Esophagus squamous epithelium (tissue), 5 donors: Measurements from ENCODE around the gene JPH2. TPM values are rescaled to one million over a fixed set of nuclear protein-coding genes. Genes with fewer than 3 reads are reported as not detected.

Experiments
- DNase-seq: peaks from one replicate; lab custom pipeline; 2025; lab: John Stamatoyannopoulos, UW
- H3K27ac ChIP-seq, 4 donors: fragments of 200-600 bp; sonication (generic); one replicate each; pipeline ENCODE4 v1.5.1; 2016 to 2019; ENCODE audit warnings: mild to moderate bottlenecking in 1 of 4
- H3K27me3 ChIP-seq, 4 donors: fragments of 200-600 bp; sonication (generic); 1 replicate in 3 of 4; 2 replicates in 1 of 4; pipeline versions ENCODE4 v1.5.1 to v1.6.0; 2017 to 2021; ENCODE audit warnings: antibody characterized with exemption in 1 of 4
- H3K36me3 ChIP-seq, 3 donors: fragments of 200-600 bp; sonication (generic); one replicate each; pipeline ENCODE4 v1.5.1; 2016 to 2019
- H3K4me1 ChIP-seq, 3 donors: fragments of 200-600 bp; sonication (generic); one replicate each; pipeline ENCODE4 v1.5.1; 2017 to 2019
- H3K4me3 ChIP-seq, 4 donors: fragments of 200-600 bp; sonication (generic); 1 replicate in 3 of 4; 2 replicates in 1 of 4; pipeline ENCODE4 v1.5.1; 2016 to 2019; ENCODE audit warnings: mild to moderate bottlenecking in 2 of 4, moderate library complexity in 1 of 4
- H3K9me3 ChIP-seq, 3 donors: fragments of 200-600 bp; sonication (generic); one replicate each; pipeline ENCODE4 v1.5.1; 2016 to 2019
- POLR2A ChIP-seq, 4 donors: fragments of 450-650 bp; IDR thresholded peaks; one replicate each; pipeline ENCODE4 v1.6.1; 2017; ENCODE audit warnings: antibody characterized with exemption in 4 of 4, mild to moderate bottlenecking in 4 of 4, moderate library complexity in 3 of 4
- WGBS, 2 donors: methylation state at CpG; one replicate each; pipeline ENCODE4 v1.1.5; 2018; 5-methylcytosine and 5-hydroxymethylcytosine counted together
- intact Hi-C: fragments of 100-400 bp; cut with DNase I; formaldehyde crosslinking; loops from one replicate; pipeline ENCODE4 v1.15.0; 2022
- total RNA-seq, 4 donors: library from RNA; depleted of rRNA; stranded (reverse); fragments of >200 nt; gene quantifications; one replicate each; pipeline ENCODE4 v1.1.0, GENCODE V29; 2016
- TF ChIP-seq, protein P1 (sequence below), 6 experiments: fragments of 450-650 bp in 4 of 6; fragments of 200-600 bp in 2 of 6; sonication (generic) in 2 of 6; IDR thresholded peaks; one replicate each; pipeline ENCODE4 v1.5.1; 2016 to 2019; ENCODE audit warnings: antibody characterized with exemption in 6 of 6, mild to moderate bottlenecking in 4 of 6, moderate library complexity in 4 of 6
- donor health status: DM: yes; HTN: yes; CAD: no.

The JPH2 gene
- total RNA-seq, 4 donors from 2014 or later = 2.4 to 32.0 (median 6.8) TPM

DNA sequence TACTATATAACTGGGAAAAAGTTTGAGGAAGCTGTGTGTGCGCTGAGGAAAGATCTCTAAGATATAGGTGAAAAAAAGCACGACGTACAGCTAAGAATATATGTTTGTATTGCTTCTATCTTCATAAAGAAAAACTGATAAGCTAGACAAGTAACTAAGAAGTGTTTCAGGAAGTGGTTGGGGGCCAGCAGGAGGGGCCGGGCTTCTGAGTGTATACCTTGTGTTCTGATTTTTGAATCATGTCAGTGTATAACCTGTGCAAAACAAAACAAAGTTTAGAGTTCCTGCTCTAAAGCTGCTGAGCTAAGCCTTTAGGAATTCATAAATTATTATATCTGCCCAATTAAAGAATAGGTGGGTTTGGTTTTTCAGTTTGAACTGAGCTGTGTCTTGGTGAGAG lies 31.5 kb upstream of the JPH2 start:
- H3K4me1 ChIP-seq = peaks cover 0 to 10% (median 0%) of the 10 kb centered on the region in 3 donors
- intact Hi-C loops = loop anchor here (2.0 to 10.0 kb wide), 3 partner anchors 92 to 396 kb away; partner anchors contain the start of gene FITM2
- TF ChIP-seq POLR2A (IDR thresholded peaks at IDR 0.05) = no peak
- TF ChIP-seq, protein P1, sequence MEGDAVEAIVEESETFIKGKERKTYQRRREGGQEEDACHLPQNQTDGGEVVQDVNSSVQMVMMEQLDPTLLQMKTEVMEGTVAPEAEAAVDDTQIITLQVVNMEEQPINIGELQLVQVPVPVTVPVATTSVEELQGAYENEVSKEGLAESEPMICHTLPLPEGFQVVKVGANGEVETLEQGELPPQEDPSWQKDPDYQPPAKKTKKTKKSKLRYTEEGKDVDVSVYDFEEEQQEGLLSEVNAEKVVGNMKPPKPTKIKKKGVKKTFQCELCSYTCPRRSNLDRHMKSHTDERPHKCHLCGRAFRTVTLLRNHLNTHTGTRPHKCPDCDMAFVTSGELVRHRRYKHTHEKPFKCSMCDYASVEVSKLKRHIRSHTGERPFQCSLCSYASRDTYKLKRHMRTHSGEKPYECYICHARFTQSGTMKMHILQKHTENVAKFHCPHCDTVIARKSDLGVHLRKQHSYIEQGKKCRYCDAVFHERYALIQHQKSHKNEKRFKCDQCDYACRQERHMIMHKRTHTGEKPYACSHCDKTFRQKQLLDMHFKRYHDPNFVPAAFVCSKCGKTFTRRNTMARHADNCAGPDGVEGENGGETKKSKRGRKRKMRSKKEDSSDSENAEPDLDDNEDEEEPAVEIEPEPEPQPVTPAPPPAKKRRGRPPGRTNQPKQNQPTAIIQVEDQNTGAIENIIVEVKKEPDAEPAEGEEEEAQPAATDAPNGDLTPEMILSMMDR (IDR thresholded peaks at IDR 0.05) = no peak
- H3K27ac ChIP-seq = no peak overlapping the region
- H3K27me3 ChIP-seq = no peaks in the 10 kb centered on the region
- peaks cover 0 to 8% (median 0%) of the 10 kb centered on the region in 3 donors for H3K36me3 ChIP-seq
- no peak overlapping the region for H3K4me3 ChIP-seq
- WGBS, 2 donors = 59 to 68% methylated on average over 4 of the region's 4 CpGs
- DNase-seq = no peak
- no peaks in the 10 kb centered on the region for H3K9me3 ChIP-seq

- TF ChIP-seq, protein P1 (IDR thresholded peaks at IDR 0.05) = peak; percentile 55 to 92 (median 83)
- no peak for TF ChIP-seq POLR2A (IDR thresholded peaks at IDR 0.05)
- Histone ChIP-seq H3K36me3 (peaks cover 0 to 8% (median 0%) of the 10 kb centered on the region in 3 donors), H3K4me3 (no peak overlapping the region), H3K4me1 (peaks cover 0 to 17% (median 0%) of the 10 kb centered on the region in 3 donors), H3K27me3 (no peaks in the 10 kb centered on the region), H3K27ac (no peak overlapping the region), H3K9me3 (no peaks in the 10 kb centered on the region)
- WGBS, 2 donors = 35 to 45% methylated on average over 10 of the region's 11 CpGs
- intact Hi-C loops = loop anchor here (2.0 to 10.0 kb wide), 3 partner anchors 93 to 397 kb away; partner anchors contain the start of gene FITM2
- no peak for DNase-seq
Observed at GRCh38 chr20:44217342-44218092, 30.5 kb upstream of the JPH2 start.

DNA sequence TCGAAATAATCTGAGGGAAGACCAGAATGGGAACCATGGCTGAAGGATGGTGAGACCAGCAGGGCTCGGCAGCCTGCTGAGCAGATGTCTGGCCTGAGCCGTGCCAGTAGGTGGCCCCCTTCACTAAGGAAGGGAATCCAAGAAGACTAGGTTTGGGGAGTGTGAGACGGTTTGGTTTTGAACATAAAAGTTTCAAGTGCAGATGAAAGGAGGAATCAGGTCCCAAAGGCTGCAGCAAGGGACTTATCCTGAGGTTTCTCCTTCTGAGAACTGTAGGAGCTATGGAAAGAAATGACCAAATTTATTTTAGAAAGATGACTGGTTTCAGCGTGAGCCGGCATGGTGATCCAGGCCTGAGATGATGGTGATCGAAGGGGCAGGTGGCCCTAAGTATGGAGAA lies 28.1 kb upstream of the JPH2 start:
- H3K4me3 ChIP-seq = no peak overlapping the region
- H3K27ac ChIP-seq = no peak overlapping the region
- H3K9me3 ChIP-seq = no peaks in the 10 kb centered on the region
- intact Hi-C loops = loop anchor here (10.0 kb wide), 2 partner anchors 250 to 400 kb away; no protein-coding TSS in a partner anchor
- H3K4me1 ChIP-seq = peaks cover 0 to 31% (median 7%) of the 10 kb centered on the region in 3 donors
- no peak for DNase-seq
- no peak for TF ChIP-seq POLR2A (IDR thresholded peaks at IDR 0.05)
- TF ChIP-seq, protein P1 (IDR thresholded peaks at IDR 0.05) = peak in 5 of 6 experiments; percentile 57 to 80 (median 66)
- H3K36me3 ChIP-seq = peaks cover 0 to 8% (median 0%) of the 10 kb centered on the region in 3 donors
- H3K27me3 ChIP-seq = no peaks in the 10 kb centered on the region
- 49 to 54% methylated on average over 7 of the region's 7 CpGs for WGBS, 2 donors

- TF ChIP-seq POLR2A (IDR thresholded peaks at IDR 0.05) = no peak
- TF ChIP-seq, protein P1 (IDR thresholded peaks at IDR 0.05) = no peak
- Histone ChIP-seq H3K27ac (peak overlapping the region in 1 of 4 donors; percentile 99), H3K36me3 (peaks cover 0 to 8% (median 0%) of the 10 kb centered on the region in 3 donors), H3K4me1 (peaks cover 7 to 50% (median 24%) of the 10 kb centered on the region in 3 donors), H3K9me3 (no peaks in the 10 kb centered on the region), H3K27me3 (no peaks in the 10 kb centered on the region), H3K4me3 (no peak overlapping the region)
- intact Hi-C loops = loop anchor here (10.0 kb wide), 2 partner anchors 252 to 402 kb away; no protein-coding TSS in a partner anchor
- DNase-seq = no peak
- 44 to 48% methylated on average over 4 of the region's 4 CpGs for WGBS, 2 donors
Observed at GRCh38 chr20:44212792-44213191, 25.8 kb upstream of the JPH2 start.
